Measurements from ENCODE around the gene INTS11. TPM values are rescaled to one million over a fixed set of nuclear protein-coding genes. Genes with fewer than 3 reads are reported as not detected.

INTS11 gene
- total and polyA plus RNA-seq, 9 of the 15 experiments (the other 6 are each of a cell fraction or from before 2014, with no cell fraction given), result 3.6 to 183 (median 110) TPM

DNA sequence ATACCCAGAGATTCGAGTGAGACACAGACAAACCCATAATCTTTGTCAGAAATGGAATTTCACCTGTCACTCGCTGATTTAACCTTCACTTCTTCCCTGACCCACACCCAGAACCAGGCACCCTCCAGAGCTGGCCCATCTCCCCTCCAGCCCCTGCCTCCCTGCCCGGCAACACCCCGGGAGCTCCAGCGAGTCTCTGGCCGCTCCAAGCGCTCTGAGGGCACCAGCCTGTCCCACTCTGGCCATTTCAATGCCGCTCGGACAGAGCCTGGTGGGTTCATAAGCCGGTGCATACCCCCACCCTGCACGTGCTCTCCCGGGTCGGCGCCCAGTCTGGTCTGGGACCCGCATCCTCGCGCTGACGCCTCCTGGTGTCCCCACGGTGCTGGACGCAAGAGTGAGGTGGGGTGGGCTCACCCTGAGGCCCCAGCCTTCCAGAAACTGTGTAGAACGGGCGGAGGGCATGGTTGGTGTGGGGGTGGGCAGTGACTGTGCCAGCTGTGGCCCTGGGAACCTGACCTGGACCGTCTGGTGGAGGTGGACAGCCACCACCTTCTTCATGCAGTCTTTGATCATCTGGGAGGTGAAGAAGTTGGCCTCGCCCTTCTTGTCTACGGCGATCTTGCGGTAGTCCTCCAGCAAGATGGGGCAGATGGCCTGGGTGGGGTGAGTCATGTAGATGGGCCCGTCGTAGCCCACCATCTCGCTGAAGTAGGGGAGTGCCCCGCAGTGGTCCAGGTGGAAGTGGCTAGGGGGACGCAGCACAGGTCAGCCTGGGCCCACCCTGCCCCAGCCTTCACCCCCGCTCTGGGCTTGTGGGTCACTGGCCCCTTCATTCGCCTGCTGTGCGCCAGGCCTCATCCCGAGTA is 5.4 kb downstream of the INTS11 start (continued):
- TF ChIP-seq, protein P1, sequence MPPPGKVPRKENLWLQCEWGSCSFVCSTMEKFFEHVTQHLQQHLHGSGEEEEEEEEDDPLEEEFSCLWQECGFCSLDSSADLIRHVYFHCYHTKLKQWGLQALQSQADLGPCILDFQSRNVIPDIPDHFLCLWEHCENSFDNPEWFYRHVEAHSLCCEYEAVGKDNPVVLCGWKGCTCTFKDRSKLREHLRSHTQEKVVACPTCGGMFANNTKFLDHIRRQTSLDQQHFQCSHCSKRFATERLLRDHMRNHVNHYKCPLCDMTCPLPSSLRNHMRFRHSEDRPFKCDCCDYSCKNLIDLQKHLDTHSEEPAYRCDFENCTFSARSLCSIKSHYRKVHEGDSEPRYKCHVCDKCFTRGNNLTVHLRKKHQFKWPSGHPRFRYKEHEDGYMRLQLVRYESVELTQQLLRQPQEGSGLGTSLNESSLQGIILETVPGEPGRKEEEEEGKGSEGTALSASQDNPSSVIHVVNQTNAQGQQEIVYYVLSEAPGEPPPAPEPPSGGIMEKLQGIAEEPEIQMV (tag; conservative IDR thresholded peaks at IDR 0.05; ENCODE audit: low read depth), result no peak
- TF ChIP-seq ZKSCAN3 (CRISPR knock-in tag; IDR thresholded peaks at IDR 0.05), result no peak
- TF ChIP-seq, protein P2, sequence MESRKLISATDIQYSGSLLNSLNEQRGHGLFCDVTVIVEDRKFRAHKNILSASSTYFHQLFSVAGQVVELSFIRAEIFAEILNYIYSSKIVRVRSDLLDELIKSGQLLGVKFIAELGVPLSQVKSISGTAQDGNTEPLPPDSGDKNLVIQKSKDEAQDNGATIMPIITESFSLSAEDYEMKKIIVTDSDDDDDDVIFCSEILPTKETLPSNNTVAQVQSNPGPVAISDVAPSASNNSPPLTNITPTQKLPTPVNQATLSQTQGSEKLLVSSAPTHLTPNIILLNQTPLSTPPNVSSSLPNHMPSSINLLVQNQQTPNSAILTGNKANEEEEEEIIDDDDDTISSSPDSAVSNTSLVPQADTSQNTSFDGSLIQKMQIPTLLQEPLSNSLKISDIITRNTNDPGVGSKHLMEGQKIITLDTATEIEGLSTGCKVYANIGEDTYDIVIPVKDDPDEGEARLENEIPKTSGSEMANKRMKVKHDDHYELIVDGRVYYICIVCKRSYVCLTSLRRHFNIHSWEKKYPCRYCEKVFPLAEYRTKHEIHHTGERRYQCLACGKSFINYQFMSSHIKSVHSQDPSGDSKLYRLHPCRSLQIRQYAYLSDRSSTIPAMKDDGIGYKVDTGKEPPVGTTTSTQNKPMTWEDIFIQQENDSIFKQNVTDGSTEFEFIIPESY (CRISPR knock-in tag; IDR thresholded peaks at IDR 0.05), result peak; percentile 94
- TF ChIP-seq ZFP1 (CRISPR knock-in tag; IDR thresholded peaks at IDR 0.05), result no peak
- TF ChIP-seq ZNF57 (CRISPR knock-in tag; IDR thresholded peaks at IDR 0.05), result no peak

Data from K562 (cell line).